Measurements from ENCODE around the gene TGDS.

GRCh38 chr13:94609196-94609595 is 13.2 kb upstream of the TGDS start:
- TF ChIP-seq CTCF (conservative IDR thresholded peaks at IDR 0.05; ENCODE audit: low read depth, low read length): no peak
- TF ChIP-seq EZH2 (IDR thresholded peaks at IDR 0.05; ENCODE audit: low read length, unreplicated experiment): no peak
- TF ChIP-seq EZH2phosphoT487 (IDR thresholded peaks at IDR 0.05; ENCODE audit: borderline replicate concordance, low read length): no peak

Measured in PC-3 (cell line).